Right lobe of liver (tissue), 4 donors: ENCODE results near the gene CDH2.

ENCODE experiments used
- CTCF ChIP-seq, 4 donors: fragments of 200-600 bp in 3 of 4; fragments of 450-650 bp in 1 of 4; IDR thresholded peaks; one replicate each; pipeline versions ENCODE4 v1.5.1 to v1.8.0; 2016 to 2022; ENCODE audit warnings: antibody characterized with exemption in 4 of 4, mild to moderate bottlenecking in 2 of 4
- POLR2A ChIP-seq: fragments of 450-650 bp; IDR thresholded peaks from one replicate; pipeline ENCODE4 v1.6.1; 2017; ENCODE audit warnings: antibody characterized with exemption, mild to moderate bottlenecking
- donor health status: DM: no; HTN: no; CAD: no.
- donor health status: DM: no; HTN: no; CAD: no.
- donor health status: DM: no; HTN: yes; CAD: no.

- no peak for TF ChIP-seq CTCF (IDR thresholded peaks at IDR 0.05)
- no peak for TF ChIP-seq POLR2A
These were observed 137.2 kb downstream of the CDH2 start for GRCh38 chr18:28039691-28040090.
